Left hindlimb (tissue), 1 donor: ENCODE measurements around the gene SKAP2.
A peak's percentile ranks its signal among the peaks of the same experiment; 100 is the strongest.
"Not testable (repeated sequence)": the region's sequence is repeated elsewhere in the genome, so short reads cannot be mapped to it uniquely, and the experiment has no call there.

ENCODE experiments used
- DNase-seq: peaks from one replicate; pipeline ENCODE4 v3.0.0-alpha.2; 2018

SKAP2 gene

DNA sequence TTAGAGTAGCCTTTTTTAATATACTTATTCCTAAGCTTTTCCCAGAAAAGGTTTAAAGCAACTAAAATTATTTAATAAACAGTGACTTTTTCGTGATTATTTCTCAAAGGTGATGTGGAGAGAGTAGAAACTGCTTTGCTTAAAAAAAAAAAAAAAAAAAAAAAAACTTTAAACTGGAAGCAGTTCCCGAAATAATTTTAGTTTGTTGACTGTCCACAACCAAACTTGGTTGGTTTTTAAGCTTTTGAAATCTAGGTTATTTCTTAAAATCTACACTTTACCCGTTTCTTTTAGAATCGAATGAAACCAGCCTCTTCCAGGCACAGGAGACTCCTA, 7.3 kb downstream of the SKAP2 start:
- DNase-seq, result no peak

- no peak for DNase-seq
Measured at GRCh38 chr7:26856176-26856985, 8.0 kb downstream of the SKAP2 start.

GRCh38 chr7:26854876-26855855, 9.2 kb downstream of the SKAP2 start:
- DNase-seq, result no peak

GRCh38 chr7:26853788-26854393, 10.5 kb downstream of the SKAP2 start:
- DNase-seq, result no peak

DNA sequence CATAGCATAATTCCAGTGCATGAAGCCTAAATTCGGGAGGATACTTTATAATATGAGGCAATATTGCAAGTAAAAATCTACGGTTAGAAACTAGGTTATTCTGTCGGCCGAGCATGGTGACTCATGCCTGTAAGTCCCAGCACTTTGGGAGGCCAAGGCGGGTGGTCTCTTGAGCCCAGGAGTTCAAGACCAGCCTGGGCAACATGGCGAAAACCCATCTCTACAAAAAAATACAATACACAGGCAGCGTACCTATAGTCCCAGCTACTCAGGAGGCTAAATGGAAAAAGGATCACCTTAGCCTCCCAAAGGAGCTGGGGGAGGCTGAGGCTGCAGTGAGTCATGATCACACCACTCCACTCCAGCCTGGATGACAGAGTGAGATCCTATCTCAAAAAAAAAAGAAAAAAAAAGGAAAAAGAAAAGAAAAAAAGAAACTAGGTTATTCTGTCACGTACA, 14.2 kb downstream of the SKAP2 start:
- no peak for DNase-seq

DNA sequence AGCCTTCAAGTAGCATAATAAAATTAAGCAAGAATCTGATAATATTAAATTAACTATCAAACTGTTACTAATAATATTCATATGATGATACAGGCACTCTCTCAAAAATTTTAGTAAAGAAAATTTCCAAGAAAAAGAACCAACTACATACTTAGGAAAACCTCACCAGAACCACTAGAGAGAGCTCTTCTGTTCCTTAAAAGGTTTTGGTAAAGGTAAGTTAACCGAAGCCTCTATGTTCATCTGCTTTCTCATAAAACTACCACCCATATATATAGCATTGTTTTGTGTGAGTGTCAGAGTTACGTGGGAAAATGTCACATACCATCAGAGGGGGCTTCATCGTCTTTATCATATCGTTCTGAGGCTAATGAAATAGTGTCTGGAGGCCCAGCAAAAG, 20.7 kb downstream of the SKAP2 start:
- DNase-seq, result no peak

GRCh38 chr7:26842897-26843296, 21.5 kb downstream of the SKAP2 start:
- DNase-seq, result no peak

DNA sequence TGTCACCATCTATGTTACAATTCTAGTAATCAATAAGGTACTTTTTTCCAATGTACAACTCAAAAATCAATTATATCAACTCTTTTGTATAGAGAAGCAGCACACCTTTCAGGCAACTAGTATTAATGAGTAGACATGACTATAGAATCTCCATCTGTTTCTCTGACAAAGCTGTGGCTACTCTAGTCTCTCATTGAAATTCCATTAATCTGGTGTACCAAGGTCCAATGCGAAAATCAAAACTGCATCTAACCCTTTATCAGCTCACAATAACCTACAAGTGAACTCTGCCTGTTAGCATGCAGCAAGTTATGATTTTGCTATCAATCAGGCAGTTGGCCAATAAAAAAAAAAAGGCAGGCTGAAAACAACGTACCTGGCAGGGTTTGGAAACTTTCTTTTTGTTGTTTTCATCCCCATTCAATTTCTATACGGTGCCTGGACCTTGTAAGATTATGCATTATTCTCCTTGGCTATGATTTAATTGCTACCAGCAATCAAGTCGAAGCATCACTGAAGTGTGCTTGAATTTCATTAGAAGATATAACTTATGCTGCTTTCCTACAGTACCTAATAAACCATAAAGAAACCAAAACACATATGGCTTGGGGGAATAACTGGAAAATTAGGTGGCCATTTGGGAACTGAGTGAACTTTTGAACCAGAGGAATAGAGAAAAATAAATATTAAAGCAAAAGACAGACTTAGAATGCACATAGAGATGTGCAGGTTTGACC, 23.2 kb downstream of the SKAP2 start:
- DNase-seq, result no peak

- not testable (repeated sequence) for DNase-seq
Measured at GRCh38 chr7:26836793-26837192, 27.6 kb downstream of the SKAP2 start.

- DNase-seq, result no peak
Measured at GRCh38 chr7:26815426-26815825, 49.0 kb downstream of the SKAP2 start.

GRCh38 chr7:26813432-26813831, 51.0 kb downstream of the SKAP2 start:
- peak; percentile 22 for DNase-seq

GRCh38 chr7:26794541-26794940, 69.8 kb downstream of the SKAP2 start:
- DNase-seq, result no peak

DNA sequence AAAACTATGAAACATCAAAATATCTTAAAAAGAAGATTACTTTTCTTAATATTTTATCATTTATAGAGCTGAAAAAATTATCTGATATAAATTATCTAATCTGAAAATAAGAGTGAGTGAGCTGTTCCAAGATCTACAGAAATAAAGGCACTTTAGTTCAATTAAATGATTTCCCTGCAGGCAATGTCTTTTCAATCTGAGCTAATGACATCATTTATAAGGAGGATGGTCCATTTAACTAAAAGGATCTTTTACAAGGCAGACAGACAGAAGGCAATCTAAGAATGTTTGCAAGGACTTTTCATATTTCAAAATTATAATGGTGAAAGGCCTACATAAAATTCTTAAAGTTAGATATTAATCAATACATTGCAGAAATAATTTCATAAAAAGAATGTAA, 71.8 kb downstream of the SKAP2 start:
- no peak for DNase-seq

GRCh38 chr7:26792006-26792405, 72.4 kb downstream of the SKAP2 start:
- no peak for DNase-seq

DNA sequence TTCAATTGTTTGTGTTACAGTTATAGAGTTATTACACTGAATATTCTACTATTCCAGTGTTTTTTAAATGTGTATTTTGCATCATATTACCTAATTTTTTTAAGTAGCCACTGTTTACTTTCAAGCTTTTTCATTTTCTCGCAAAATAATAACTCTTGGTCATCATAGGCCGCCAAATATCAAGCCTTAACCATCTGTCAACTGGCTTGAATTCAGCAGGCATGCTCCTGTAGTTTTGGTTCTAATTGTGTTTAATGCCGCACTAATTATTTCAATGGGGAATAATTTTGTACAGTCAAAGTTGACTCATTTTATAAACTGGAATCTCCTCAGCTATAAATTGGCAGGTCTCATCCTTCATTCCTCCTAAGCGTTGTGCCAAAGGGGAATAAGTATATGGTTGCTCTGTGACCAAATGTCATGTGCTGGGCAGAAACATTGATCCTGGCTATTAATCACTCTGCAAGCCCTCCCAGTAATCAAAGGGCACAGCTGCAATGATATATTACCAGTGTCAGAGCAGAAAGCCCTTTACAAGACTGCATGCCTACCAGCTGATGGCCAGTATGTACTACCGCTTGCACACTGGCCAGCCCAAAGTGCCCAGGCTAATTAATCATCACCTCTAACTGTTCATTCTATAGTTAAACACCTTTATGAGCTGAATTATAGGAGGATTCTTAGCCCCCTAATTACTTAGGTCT, 74.8 kb downstream of the SKAP2 start:
- no peak for DNase-seq

- no peak for DNase-seq
Measured at GRCh38 chr7:26787701-26788100, 76.7 kb downstream of the SKAP2 start.

GRCh38 chr7:26784118-26784517, 80.3 kb downstream of the SKAP2 start:
- no peak for DNase-seq

DNA sequence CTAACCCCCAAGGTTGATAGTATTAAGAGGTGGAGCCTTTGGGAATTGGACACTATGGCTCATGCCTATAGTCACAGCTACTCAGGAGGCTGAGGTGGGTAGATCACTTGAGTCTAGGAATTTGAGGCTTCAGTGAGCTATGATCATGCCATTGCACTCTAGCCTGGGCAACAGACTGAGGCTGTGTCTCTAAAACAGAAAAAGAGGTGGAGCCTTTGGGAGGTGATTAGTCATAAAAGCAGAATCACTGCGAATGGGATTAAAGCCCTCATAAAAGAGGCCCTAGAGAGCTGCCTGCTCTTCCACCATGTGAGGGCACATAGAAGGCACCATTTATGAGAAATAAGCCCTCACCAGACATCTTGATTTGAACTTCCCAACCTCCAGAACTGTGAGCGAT, 81.9 kb downstream of the SKAP2 start:
- DNase-seq, result no peak

DNA sequence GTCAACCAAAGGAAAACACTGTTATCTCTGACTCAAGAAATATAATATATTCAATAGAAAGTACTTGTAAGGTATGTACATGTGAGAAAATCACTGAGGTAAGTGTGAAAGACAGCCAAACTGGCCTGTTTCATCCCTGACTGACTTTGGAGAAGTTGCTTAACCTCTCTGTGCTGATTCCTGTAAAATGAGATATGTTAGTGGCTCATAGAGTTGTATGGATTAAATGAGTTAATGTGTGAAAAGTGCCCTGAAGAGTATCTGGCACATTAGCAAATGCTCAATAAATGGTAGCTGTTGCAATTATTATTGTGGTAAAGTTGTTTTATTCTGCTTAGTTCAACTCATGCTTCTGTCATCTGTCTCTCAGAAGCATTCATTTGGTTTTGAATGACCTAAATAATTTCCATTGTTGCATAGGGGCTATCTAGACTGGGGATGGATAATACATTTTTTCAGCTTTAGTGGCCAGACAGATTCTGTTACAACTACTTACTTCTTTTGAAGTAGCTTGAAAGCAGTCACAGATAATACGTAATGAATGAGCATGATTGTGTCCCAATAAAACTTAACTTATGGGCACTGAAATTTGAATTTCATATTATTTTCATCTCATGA, 84.3 kb downstream of the SKAP2 start:
- no peak for DNase-seq

DNA sequence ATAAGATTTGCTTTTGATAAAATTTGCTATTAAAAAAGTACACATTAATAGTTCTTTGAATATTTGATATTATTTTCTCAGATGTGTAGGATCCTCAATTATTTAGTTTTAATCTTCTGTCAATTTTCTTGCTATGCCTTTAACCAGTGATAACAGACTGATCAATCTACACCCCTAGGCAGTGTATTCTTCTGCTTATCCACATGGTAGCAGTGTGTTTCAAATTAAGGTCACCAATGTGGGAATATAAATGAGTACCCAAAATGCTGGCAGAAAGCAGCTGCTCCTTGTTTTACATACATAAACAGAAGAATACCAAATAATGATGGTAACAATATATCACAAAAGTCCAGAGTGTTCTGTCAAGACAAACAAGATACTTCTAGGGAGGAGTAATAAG, 87.0 kb downstream of the SKAP2 start:
- DNase-seq, result no peak

DNA sequence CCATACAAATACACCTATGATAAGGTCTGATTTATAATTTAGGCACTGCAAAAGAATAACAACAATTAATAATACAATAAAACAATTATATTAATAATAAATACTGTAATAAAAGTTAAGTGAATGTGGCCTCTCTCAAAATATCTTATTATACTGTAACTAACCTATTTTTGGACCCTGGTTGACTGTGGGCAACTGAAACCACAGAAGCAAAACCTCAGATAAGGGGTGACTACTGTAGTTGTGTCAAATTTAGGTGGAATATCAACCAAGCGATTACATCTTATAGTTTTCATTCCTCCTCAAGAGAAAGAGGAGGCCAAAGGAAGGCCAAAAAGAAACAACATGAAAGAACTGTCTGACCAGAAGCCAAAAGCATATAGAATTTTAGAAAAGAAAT, 103.9 kb downstream of the SKAP2 start:
- no peak for DNase-seq

GRCh38 chr7:26759108-26759507, 105.3 kb downstream of the SKAP2 start:
- no peak for DNase-seq
